Metanephros (tissue), 1 donor: ENCODE data around the gene GCNT1. TPM values are rescaled to one million over a fixed set of nuclear protein-coding genes. Genes with fewer than 3 reads are reported as not detected.

Source experiments
- total RNA-seq: library from RNA; depleted of rRNA; stranded (reverse); fragments of >200 nt; gene quantifications from one replicate; pipeline ENCODE4 v1.2.3, GENCODE V29; 2014

The GCNT1 gene
- total RNA-seq = 5.4 TPM

DNA sequence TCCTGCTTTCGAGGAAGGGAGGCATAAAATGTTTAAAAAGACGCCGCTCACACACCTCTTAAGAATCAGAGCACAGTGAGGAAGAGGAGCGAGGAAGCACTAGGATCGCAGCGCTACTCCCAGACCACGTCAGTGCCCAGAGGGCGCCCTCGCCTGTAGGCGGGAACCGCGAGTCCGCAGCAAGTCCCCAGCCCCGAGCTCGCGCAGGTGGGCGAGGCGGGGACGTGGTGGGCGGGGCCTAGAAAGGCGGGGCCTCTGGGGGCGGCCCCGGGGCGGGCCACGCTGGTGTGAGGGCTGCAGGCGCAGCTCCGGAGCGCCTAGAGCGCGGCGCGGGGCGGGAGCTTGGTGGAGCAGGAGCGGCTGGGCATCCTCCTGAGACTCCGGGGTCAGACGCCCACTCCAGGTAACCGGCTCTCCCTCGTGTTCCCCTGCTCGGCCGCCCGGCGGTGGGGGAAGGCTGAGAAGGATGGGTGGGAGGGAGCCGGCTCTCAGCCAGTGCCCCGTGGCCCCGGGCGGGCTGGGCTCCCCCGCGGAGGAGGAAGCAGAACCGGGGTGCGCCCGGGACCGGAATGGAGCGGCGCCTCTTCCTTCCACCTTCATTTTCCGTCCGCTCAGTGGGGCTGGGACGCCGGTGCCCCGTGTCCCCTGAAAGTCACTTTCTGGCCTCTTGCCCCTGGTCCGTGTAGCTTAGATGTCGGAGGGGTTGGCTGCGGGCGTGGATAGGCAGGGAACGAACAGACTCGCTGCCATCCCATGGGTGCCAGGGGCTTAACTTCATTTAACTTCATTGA lies at the start of gene GCNT1:
Gene GCNT1 (plus strand): TSS at position 280 of the 791 bp plus-strand sequence. CDS start 43,200 bp downstream, outside the sequence.

Other genes starting within 250 kb of the GCNT1 start
- 17.6 TPM for gene RFK, start 64.8 kb upstream of the GCNT1 start, total RNA-seq